ENCODE data around the gene KRTCAP2.
A peak's percentile ranks its signal among the peaks of the same experiment; 100 is the strongest.
"Not testable (repeated sequence)": the region's sequence is repeated elsewhere in the genome, so short reads cannot be mapped to it uniquely, and the experiment has no call there.

The KRTCAP2 gene

GRCh38 chr1:155167166-155168104 lies 5.7 kb downstream of the KRTCAP2 start:
- peak; percentile 87 for DNase-seq

GRCh38 chr1:155166471-155167165 lies 6.5 kb downstream of the KRTCAP2 start:
- DNase-seq: no peak

DNA sequence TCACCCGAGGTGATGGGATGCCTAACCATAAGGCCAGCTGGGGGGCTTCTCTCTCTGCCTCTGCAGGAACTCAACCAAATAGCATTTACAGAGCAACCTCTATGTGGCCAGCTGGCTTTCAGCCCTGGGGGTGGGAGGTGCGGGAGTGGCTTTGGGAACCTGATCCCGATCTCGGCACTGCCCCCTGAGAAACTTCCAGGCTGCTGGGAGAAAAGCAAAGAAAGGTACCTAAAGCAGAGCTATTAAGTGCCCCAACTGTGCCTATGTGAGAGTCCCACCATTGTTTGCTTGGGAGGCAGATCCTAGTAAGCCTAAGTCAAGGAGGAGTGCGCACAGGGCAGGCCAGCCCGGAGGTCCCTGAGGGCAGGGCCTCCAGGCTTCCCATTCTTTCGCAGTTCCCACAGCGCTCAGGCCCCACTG lies 7.0 kb downstream of the KRTCAP2 start:
- no peak for DNase-seq

- DNase-seq: not testable (repeated sequence)
These were observed 8.5 kb downstream of the KRTCAP2 start for GRCh38 chr1:155164625-155165024.

DNA sequence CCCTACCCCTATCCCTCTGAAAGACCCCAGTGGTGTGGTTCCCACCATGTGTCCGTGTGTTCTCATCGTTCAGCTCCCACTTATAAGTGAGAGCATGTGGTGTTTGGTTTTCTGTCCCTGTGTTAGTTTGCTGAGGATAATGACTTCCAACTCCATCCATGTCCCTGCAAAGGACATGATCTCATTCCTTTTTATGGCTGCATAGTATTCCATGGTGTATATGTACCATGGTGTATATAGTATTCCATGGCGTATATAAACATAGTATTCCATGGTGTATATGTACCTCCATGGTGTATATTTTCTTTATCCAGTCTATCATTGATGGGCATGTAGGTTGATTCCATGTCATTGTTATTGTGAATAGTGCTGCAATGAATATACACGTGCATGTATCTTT lies 9.3 kb downstream of the KRTCAP2 start:
- DNase-seq: not testable (repeated sequence)

- not testable (repeated sequence) for DNase-seq
These were observed 10.5 kb downstream of the KRTCAP2 start for GRCh38 chr1:155162631-155163030.

GRCh38 chr1:155160128-155160527 lies 13.0 kb downstream of the KRTCAP2 start:
- no peak for DNase-seq

- no peak for DNase-seq
These were observed 14.1 kb downstream of the KRTCAP2 start for GRCh38 chr1:155158991-155159390.

GRCh38 chr1:155155996-155156643 lies 17.0 kb downstream of the KRTCAP2 start:
- DNase-seq: peak; percentile 31

DNA sequence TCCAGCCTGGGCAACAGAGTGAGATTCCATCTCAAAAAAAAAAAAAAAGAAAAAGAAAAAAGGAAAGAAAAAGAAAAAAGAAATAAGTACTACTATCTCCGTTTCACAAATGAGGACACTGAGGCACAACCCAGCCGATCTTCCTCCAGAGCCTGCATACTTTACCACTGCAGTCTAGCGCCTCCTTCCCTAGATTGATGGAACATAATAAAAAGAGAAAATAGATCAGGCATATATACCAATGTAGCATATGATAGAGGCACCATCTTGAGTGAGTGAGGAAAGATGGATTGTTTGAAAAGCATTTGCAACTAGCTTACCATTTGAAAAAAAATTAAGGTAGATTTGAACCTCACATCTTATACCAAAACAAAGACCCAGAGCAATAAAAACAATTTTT lies 27.6 kb downstream of the KRTCAP2 start:
- DNase-seq: no peak

DNA sequence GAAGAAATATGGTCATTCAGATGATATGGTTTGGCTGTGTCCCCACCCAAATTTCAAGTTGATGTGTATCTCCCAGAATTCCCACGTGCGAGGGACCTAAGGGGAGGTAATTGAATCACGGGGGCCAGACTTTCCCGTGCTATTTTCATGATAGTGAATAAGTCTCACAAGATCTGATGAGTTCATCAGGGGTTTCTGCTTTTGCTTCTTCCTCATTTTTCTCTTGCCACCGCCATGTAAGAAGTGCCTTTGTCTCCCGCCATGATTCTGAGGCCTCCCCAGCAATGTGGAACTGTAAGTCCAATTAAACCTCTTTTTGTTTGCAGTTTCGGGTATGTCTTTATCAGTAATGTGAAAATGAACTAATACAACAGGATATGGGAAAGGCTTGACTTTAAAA lies 31.4 kb downstream of the KRTCAP2 start:
- peak; percentile 85 for DNase-seq

DNA sequence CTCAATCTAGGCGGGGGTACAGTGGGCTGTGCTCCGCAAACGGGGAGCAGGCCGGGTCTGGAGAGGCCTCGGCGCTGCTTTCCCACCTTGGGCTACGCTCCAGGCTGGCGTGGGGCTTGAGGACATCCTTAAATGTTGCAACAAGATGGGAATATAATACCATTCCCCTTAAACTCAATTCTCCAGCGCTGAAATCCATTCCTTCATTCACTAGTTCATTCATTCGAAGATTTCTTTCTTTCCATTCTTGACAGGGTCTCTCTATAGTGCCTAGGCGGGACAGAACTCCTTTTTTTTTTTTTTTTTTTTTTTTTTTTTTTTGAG lies 32.5 kb downstream of the KRTCAP2 start:
- DNase-seq: no peak

GRCh38 chr1:155139895-155140629 lies 33.0 kb downstream of the KRTCAP2 start, which contains the start of gene DPM3:
Gene DPM3 (minus strand): TSS chr1:155140531. CDS start chr1:155140240, 291 bp downstream.
- peak; percentile 90 for DNase-seq

DNA sequence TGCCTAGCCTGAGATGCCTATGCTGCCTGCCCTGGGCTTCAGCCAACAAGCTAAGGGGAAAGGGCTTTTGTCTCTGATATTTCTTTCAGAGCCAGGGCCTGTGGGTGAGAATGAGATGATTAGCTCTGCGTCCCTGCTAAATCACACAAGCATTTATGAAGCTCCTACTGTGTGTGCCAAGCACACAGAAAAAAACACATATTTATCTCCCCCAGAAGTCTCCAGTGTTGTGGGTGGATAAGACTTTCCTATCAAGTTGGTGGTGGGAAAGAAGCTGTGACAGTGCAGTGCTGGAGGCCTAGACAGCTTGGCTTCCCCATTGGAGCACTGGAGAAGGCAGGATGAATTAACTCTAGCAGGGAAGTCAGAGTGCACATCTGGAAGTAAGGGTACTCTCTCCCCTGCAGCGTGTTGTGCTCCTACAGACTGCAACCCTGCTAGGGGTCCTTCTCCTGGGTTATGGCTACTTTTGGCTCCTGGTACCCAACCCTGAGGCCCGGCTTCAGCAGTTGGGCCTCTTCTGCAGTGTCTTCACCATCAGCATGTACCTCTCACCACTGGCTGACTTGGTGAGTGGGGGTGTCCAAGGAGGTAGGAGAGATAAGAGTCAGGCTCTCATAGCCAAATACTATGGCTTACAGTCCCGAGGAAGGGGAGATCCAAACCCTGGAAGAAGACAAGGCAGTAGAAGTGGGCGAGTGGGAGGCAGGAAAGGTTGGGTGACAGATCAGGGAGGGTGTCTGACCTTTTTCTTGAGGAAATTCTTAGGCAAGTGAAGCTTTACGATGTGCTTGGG lies 35.8 kb downstream of the KRTCAP2 start:
- DNase-seq: no peak

DNA sequence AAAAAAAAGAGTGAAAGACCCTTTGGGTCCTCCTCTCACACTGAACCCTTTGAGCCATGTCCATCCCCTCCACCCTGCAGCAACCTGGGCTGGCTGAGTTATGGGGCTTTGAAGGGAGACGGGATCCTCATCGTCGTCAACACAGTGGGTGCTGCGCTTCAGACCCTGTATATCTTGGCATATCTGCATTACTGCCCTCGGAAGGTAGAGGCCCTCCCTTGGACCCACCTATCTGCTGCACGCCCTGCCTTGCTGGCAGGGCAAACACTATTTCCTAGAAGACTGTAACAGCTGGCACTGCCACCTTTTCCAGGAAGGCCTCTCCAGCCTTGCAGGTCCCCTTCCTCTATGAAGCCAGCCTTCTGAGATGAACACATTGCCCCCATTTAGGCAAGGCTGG lies 36.4 kb downstream of the KRTCAP2 start:
- DNase-seq: no peak

DNA sequence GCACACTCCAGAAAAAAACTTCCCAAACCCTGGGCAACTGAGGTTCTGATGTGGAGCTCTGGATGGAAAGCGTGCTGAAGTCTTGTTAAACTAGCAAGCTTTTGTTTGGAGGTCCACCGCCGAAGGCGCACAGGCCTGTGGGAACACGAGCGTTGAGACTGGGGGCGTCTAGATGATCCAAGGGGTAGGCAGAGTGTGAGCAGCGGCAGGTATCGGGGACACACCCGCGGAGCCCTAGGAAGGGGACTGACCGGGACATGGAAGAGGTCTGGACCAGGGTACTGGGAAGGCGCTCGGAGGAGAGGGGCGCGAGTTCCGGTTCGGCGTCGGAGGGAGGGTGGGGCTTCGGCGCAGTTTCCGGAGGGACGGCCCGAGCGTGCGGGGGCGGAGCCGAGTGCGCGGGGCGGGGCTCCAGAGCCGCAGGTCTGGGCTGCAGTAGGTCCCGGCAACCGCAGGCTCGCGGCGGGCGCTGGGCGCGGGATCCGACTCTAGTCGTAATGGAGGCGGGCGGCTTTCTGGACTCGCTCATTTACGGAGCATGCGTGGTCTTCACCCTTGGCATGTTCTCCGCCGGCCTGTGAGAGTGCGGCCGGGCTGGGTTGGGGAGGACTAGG lies 37.6 kb downstream of the KRTCAP2 start, which contains the start of gene SLC50A1:
Gene SLC50A1 (plus strand): TSS at position 438 of the 614 bp plus-strand sequence. CDS start 60 bp downstream, at position 498.
- DNase-seq: peak; percentile 97

DNA sequence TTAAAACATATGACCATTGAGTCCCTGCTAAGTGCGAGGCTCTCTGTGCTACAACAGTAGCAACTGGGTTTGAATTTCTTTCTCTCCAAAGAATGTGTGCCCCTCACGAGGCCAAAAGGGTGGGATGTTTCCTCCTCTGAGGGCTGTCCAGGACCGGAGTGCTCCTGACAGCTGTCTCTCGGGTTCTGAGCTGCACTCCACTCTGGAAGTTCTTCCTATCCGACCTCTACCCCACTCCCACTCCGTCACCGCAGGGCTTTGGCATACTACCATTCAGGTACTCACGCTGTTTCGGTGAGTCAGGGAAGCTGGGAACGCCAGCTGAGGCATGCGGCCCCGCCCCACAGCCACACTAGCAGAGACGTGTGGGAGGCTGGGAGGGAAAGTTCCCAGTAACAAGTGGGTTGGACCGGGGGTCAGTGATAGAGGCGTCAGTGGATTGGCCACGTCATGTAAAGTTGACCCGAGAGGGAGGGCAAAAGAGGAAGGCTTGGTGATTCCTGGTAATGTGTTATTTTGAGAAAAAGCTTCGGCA lies 38.2 kb downstream of the KRTCAP2 start:
- peak; percentile 96 for DNase-seq

GRCh38 chr1:155134322-155134721 lies 38.8 kb downstream of the KRTCAP2 start:
- DNase-seq: no peak

DNA sequence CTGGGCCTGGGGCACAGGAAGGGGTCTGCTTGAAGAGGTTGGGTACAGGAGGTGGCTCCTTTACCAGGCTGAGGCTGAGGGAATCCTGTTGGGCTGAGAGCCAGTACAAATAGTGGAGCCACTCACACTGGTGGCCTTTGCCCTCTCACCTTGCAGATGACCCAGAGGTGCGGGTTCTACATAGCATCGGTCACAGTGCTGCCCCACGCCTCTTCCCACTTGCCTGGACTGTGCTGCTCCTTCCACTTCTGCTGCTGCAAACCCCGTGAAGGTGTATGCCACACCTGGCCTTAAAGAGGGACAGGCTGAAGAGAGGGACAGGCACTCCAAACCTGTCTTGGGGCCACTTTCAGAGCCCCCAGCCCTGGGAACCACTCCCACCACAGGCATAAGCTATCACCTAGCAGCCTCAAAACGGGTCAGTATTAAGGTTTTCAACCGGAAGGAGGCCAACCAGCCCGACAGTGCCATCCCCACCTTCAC lies 39.3 kb downstream of the KRTCAP2 start:
- DNase-seq: no peak

- no peak for DNase-seq
These were observed 41.2 kb downstream of the KRTCAP2 start for GRCh38 chr1:155131856-155132255.

- no peak for DNase-seq
These were observed 41.8 kb downstream of the KRTCAP2 start for GRCh38 chr1:155131285-155131684.

Data from inflammatory macrophage treated with lipopolysaccharide for 4 hours (primary cell).